Stimulated activated CD4-positive, alpha-beta T cell treated with anti-CD3 and anti-CD28 coated beads, Interleukin-15, amount 100 ng/mL, for 1 hour (primary cell): ENCODE data around the gene MISP.

Experiments used
- DNase-seq, 2 donors: peaks; one replicate each; pipeline ENCODE4 v3.0.0-alpha.2; 2020; ENCODE audit warnings: low read depth in 1 of 2, low spot score in 1 of 2

MISP gene

DNA sequence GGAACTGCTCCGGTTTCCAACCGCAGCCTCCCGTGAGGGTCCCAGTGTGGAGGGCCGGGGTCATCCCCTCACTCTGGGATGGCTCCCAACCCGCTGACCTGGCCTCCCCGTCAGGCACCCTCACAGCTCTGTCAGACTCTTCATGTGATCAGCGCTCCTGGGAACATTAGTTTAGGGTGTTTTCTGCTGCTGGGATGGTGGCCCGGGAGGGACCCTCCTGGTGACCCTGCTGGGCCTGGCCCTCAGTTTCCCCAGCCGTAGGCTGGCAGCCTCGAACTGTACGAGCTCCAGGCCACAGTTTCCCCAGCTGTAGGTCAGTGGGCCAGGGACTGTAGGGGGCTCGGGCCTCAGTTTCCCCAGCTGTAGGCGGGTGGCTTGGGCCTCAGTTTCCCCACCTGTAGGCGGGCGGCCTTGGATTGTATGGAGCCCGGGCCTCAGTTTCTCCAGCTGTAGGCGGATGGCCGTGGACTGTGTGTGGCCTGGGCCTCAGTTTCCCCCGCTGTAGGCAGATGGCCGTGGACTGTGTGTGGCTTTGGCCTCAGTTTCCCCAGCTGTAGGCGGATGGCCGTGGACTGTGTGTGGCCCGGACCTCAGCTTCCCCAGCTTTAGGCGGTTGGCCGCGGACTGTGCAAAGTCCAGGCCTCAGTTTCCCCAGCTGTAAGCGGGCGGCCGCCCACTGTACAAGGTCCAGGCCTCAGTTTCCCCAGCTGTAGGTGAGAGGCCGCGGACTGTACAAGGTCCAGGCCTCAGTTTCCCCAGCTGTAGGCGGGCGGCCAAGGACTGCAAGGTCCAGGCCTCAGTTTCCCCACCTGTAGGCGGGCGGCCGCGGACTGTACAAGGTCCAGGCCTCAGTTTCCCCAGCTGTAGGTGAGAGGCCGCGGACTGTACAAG lies 45.0 kb downstream of the MISP start:
- no peak for DNase-seq

- peak; percentile 96 to 99 for DNase-seq
These were observed 46.0 kb downstream of the MISP start, which contains the start of gene PTBP1 for GRCh38 chr19:796692-797527. PTBP1 (plus strand) TSS chr19:797452; CDS start chr19:797498, 46 bp downstream.

GRCh38 chr19:797528-798414 lies 46.9 kb downstream of the MISP start:
- DNase-seq = peak; percentile 77 to 81

DNA sequence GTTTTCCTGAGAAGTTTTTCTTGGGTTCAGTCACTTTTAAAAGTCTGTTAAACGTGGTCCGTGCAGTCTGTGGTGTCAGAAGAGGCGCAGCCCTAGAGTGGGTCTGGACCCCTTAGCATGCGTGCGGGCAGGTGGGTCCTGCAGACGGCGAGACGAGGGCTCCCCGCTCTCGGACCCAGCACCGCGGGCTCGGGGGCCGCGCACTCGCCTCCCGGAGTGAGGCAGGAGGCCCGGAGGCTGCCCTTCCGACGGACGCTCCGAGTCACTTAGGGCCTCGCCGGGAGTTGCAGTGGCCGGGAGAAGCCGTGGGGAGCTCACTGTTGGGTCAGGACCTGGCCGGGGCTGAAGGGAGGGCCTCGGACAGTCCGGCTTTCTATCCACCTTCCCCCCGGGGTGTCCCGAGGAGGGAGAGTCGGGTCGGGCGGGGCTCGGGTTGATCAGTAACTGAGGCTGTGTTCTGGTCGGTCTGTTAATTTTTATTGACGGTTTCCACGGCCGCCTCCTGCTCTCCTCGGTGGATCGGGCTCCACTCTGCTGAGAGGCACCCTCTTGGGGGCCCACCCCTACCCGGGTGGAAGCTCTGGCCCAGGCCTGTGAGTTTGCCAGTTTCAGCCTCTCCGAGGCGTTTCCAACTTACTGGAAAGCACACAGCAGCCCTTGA lies 47.6 kb downstream of the MISP start:
- no peak for DNase-seq

DNA sequence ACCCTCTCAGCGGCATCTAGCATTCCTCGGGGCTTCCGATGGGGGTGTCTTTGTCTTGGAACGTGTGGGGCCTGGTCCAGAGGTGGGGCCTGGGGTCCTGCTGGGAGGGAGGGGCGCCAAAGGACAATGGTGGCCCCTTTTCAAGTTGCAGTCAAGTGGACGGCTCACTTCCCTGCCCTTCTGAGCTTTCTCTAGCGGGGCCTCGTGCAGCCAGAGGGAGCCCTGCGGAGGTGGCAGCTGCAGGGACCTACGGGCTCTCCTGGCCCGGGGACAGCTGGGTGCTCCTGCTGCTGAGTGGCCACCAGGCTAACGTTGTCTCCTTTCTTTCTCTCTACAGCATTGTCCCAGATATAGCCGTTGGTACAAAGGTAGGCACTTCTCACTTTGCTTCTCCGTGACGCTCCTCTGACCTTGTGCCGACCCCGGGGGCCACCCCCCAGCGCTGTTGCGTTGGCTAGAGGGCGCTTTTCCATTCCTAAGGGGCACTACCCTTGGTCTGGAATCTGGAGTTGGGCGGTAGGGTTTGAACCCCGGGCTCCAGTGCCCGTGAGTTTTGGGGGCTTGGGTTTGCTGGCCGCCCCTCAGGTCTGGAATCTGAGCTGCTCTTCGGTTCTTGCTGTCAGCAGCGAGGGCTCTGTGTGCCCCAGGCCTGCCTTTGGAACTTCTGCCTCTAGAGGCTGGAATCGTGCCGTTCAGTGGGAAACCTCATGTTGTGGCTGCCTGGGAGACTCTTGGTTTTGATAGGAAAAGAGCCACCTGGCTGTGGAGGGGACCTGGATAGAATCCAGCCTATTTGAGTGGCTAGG lies 48.4 kb downstream of the MISP start:
- DNase-seq = no peak

DNA sequence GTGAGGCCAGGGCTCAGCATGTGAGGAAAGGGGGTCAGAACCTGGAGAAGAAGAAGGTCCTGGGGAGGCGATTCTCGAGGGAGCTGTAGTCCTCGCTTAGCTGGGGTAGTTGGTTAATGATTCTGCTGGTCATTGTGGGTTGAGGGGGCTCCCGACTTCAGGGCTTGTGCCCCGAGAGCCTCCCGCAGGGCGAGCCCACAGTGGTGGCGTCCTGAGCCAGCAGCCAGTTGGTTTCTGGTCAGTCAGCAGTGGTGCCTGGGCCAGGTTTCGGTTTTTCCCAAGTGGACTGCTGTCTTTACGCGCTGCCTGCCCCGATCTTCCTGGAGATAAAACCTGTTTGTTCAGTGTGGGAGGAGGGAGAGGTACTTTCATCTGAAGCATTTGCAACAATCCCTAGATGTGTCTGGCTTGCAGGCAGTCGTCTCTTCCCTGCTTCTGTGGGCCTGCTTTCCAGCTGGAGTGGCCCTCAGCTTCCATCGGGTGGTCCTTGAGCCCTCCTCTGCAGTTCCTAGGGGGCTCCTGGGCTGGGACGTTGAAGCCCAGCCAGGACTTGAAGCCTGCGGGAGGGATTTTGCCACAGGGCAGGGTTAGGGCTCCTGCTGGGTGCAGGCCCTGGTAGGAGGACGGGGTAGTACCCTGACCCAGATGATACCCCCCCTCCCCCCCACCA lies 49.6 kb downstream of the MISP start:
- no peak for DNase-seq

DNA sequence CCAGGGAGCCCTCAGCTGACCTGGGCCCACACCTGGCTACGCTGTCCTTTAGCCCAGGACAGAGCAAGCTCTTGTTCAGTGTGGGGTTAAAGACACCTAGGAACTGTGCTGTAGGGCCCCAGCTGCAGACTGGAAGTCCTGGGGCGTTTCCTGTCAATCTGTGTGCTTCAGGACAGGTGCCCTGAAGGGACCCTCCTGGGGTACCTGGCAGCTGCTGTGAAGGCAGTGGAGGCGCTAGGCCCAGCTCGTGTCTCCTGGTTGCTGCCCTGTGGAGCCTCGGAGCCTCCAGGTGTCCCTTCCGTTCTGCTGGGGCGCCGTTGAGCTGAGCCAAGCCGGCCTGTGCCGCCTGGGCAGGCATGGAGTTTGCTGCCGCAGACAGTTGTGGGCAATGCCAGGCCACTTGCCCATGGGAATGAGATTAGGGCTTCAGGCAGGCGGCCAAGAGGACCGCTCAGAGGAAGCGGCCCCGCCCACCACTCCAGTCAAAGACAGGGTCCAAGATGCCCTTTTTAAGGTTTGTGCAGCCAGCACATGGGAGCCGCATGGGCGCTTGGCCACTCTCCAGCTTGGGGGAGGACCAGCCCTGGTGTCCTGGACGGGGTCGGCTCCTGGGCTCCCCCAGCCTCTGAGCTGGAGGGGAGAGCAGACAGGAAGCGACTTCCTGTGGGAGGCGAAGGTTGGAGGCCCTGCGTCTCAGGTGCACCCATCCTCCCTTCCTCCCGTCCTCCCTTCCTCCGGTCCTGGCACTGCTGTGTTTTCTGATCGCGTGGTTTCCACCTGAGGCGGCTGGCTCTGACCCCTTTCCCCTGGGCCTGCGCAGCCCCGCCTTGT lies 50.3 kb downstream of the MISP start:
- no peak for DNase-seq

DNA sequence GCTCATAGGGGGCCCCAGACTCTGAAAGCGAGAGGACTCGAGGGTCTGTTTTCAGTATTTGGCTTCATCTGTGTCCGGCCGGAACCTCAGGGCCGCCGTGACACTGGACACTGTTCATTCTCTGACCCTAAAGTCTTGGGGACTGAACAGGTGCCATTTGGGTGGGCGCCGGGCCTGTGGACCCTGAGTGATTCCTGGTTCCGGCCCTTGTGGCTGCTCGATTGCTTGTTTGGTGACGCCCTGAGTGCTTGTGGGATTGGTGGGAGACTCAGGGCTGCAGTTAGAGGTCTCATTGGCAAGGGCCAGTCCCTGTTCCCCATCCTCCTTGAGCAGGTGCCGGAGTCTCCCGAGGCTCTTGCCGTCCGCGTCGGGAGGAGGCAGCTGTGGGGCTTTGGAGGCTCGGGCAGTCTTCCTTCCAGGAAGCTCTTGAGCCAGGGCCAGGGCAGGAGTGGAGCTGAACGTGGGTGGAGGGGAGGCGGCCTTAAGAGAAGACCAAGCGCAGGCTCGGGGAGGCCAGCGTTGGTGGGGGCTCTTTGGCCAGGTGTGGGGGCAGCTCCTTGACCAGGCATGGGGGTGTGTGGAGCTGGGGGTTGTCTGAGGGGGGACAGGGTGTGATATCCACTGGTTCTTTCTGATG lies 51.1 kb downstream of the MISP start:
- no peak for DNase-seq

DNA sequence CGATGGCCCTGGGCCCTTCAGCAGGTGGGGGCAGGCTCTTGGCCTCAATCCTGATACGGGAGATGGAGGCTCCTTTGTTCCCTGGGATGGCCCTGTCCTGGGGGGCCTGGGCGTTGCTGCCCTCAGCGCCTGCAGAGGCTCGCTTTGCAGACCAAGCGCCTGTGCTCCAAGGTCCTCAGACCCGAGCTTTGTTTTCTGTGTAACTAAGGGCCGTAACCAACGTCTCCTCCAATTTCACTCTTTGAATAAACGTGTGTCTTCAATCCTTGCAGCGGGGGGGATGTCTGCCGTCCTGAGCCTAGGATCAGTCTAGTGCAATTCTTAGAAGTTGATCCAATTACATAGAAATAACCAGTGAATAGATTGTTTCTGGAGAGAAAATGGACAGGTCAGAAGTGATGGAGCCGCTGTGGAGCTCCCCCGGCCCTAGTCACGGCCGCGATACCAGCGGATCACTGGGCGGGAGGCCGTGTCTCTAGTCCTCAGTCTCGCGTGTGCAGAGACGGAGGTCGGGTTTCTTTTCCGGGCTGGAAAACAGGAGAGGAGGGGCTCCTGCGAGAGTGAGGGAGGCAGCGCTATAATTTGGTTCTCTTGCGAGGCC lies 51.7 kb downstream of the MISP start:
- DNase-seq = no peak

DNA sequence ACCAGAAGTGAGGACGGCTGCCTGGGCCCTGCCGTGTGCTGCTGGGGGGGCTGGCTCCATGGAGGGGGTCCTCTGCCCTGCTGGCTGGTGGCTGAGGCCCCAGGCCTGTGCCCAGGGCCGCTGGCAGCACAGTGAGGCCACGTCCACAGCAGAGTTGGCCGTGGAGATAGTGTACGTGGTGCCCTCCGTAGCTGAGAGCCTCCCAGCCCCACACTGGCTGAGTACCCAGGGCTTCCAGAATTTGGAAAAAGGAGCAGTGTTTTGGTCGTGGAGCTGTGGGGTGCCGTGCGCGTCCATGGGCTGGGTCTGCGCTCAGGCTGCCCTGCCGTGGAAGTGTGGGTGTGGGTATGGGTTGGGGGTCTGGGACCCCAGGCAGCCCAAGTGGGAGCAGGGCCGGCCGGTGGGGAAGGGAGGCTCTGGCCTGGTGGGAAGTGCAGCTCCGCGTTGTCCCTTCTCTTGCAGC lies 52.2 kb downstream of the MISP start:
- DNase-seq = no peak

DNA sequence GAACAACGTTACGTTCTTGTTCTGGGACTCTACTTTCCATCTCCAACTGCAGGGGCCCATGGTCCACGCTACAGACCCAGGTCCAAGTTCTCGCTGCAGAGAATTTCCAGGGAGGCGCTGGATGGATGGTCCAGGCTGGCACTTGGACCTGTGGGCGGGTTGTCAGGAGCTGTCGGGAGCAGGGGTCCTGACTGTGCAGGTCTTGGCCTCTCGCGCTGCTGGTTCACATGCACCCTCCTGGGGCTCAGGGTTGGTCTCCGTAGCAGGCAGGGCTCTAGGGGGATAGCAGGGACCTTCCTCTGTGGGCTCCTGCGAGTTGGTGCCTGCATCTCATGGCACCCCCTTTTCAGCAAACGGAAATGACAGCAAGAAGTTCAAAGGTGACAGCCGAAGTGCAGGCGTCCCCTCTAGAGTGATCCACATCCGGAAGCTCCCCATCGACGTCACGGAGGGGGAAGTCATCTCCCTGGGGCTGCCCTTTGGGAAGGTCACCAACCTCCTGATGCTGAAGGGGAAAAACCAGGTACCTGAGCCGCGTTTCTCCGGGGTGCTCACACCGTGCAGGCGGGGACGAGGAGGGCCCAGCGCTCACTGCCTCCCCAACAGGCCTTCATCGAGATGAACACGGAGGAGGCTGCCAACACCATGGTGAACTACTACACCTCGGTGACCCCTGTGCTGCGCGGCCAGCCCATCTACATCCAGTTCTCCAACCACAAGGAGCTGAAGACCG lies 52.9 kb downstream of the MISP start:
- DNase-seq = no peak

DNA sequence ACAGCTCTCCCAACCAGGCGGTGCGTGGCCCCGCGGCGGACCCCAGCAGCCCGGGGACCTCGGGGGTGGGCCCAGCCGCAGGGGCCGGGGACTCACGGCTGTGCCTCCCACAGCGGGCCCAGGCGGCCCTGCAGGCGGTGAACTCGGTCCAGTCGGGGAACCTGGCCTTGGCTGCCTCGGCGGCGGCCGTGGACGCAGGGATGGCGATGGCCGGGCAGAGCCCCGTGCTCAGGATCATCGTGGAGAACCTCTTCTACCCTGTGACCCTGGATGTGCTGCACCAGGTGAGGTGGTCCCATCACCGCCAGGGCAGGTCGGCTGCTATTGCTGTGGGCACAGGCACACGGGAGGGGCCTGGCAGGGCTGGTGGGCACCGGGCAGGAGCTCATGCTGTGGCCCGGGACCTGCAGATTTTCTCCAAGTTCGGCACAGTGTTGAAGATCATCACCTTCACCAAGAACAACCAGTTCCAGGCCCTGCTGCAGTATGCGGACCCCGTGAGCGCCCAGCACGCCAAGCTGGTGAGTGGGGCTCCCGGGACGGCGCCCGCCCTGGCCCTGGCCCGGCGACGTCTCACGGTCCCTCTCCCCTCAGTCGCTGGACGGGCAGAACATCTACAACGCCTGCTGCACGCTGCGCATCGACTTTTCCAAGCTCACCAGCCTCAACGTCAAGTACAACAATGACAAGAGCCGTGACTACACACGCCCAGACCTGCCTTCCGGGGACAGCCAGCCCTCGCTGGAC lies 53.7 kb downstream of the MISP start:
- no peak for DNase-seq

DNA sequence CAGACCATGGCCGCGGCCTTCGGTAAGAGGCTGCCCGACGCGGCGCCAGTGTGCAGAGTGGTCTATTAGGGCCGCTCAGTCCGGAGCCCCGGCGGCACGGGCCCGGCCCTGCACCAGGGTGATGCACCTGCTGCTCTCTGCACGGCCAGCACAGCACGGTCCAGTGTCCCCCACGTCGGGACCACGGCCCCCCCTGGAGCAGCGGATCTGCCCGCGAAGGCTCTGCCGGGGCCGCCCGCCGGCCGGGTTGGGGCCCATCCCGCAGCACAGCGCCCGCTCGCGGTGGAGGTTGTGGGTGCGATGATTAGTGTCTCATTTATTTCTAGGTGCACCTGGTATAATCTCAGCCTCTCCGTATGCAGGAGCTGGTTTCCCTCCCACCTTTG lies 54.2 kb downstream of the MISP start:
- no peak for DNase-seq

- no peak for DNase-seq
These were observed 55.0 kb downstream of the MISP start for GRCh38 chr19:805600-806550.
